RWPE2 (cell line): ENCODE measurements around the gene BOLA3.
"Not testable (repeated sequence)": the region's sequence is repeated elsewhere in the genome, so short reads cannot be mapped to it uniquely, and the experiment has no call there.

Experiments used
- ATAC-seq: fragments of 200-7000 bp; cut with Tn5 transposase; 3 replicates; pipeline ENCODE4 v1.9.1; 2021; ENCODE audit warnings: low read depth
- DNase-seq: peaks from one replicate; pipeline ENCODE4 v3.0.0-alpha.2; 2020; ENCODE audit warnings: low spot score
- H3K27ac ChIP-seq: fragments of 450-650 bp; 2 replicates; pipeline ENCODE4 v1.5.1; 2017; ENCODE audit warnings: mild to moderate bottlenecking; ENCODE audit not compliant: poor library complexity, severe bottlenecking
- H3K27me3 ChIP-seq: fragments of 250-450 bp; sonication (Bioruptor Pico); 2 replicates; pipeline ENCODE4 v1.5.1; 2021; ENCODE audit warnings: mild to moderate bottlenecking, moderate library complexity; ENCODE audit not compliant: insufficient read depth, poor library complexity, severe bottlenecking
- H3K36me3 ChIP-seq: fragments of 250-450 bp; sonication (Bioruptor Pico); 2 replicates; pipeline ENCODE4 v1.5.1; 2020; ENCODE audit warnings: low read depth, mild to moderate bottlenecking, moderate library complexity
- H3K4me1 ChIP-seq: fragments of 250-450 bp; sonication (Bioruptor Pico); 2 replicates; pipeline ENCODE4 v1.5.1; 2021; ENCODE audit warnings: mild to moderate bottlenecking, moderate library complexity; ENCODE audit not compliant: insufficient read depth, poor library complexity, severe bottlenecking
- H3K4me3 ChIP-seq: fragments of 250-450 bp; sonication (Bioruptor Pico); 2 replicates; pipeline ENCODE4 v1.5.1; 2021; ENCODE audit warnings: mild to moderate bottlenecking, moderate library complexity; ENCODE audit not compliant: severe bottlenecking
- H3K9me3 ChIP-seq: fragments of 250-450 bp; sonication (Bioruptor Pico); 2 replicates; pipeline ENCODE4 v1.5.1; 2021; ENCODE audit warnings: mild to moderate bottlenecking, moderate library complexity; ENCODE audit not compliant: severe bottlenecking
- CTCF ChIP-seq: fragments of 450-650 bp; IDR thresholded peaks from one replicate; pipeline ENCODE4 v1.5.1; 2017; ENCODE audit warnings: mild to moderate bottlenecking, moderate library complexity; ENCODE audit not compliant: poor library complexity, severe bottlenecking

BOLA3 gene

GRCh38 chr2:74093426-74093825, 54.3 kb downstream of the BOLA3 start:
- no peaks in the 10 kb centered on the region for H3K27me3 ChIP-seq
- TF ChIP-seq CTCF: no peak
- ATAC-seq: no peak
- H3K36me3 ChIP-seq: peaks cover 63% of the 10 kb centered on the region
- no peak overlapping the region for H3K4me3 ChIP-seq
- H3K9me3 ChIP-seq: no peaks in the 10 kb centered on the region
- no peak for DNase-seq
- no peaks in the 10 kb centered on the region for H3K4me1 ChIP-seq
- no peak overlapping the region for H3K27ac ChIP-seq

GRCh38 chr2:74092275-74092674, 55.4 kb downstream of the BOLA3 start:
- no peak for ATAC-seq
- H3K36me3 ChIP-seq: peaks cover 63% of the 10 kb centered on the region

GRCh38 chr2:74091391-74091790, 56.3 kb downstream of the BOLA3 start:
- no peaks in the 10 kb centered on the region for H3K4me1 ChIP-seq
- no peaks in the 10 kb centered on the region for H3K9me3 ChIP-seq
- no peak overlapping the region for H3K27ac ChIP-seq
- DNase-seq (no peak), ATAC-seq (no peak)
- peaks cover 65% of the 10 kb centered on the region for H3K36me3 ChIP-seq
- no peak overlapping the region for H3K4me3 ChIP-seq
- no peak for TF ChIP-seq CTCF
- no peaks in the 10 kb centered on the region for H3K27me3 ChIP-seq

More at GRCh38 chr2:74092275-74092674, 55.4 kb downstream of the BOLA3 start:
- TF ChIP-seq CTCF: no peak
- H3K9me3 ChIP-seq: no peaks in the 10 kb centered on the region
- no peak overlapping the region for H3K4me3 ChIP-seq
- H3K4me1 ChIP-seq: no peaks in the 10 kb centered on the region
- no peak overlapping the region for H3K27ac ChIP-seq
- no peak for DNase-seq
- no peaks in the 10 kb centered on the region for H3K27me3 ChIP-seq

- peaks cover 57% of the 10 kb centered on the region for H3K36me3 ChIP-seq
- H3K4me1 ChIP-seq: no peaks in the 10 kb centered on the region
- no peaks in the 10 kb centered on the region for H3K27me3 ChIP-seq
- TF ChIP-seq CTCF: no peak
- DNase-seq (no peak), ATAC-seq (no peak)
- no peak overlapping the region for H3K27ac ChIP-seq
- no peaks in the 10 kb centered on the region for H3K9me3 ChIP-seq
- no peak overlapping the region for H3K4me3 ChIP-seq
Observed at GRCh38 chr2:74089816-74090745, 57.6 kb downstream of the BOLA3 start.

- not testable (repeated sequence) for H3K27ac ChIP-seq, DNase-seq, H3K9me3 ChIP-seq, ATAC-seq, H3K4me1 ChIP-seq, H3K4me3 ChIP-seq, H3K27me3 ChIP-seq
- H3K36me3 ChIP-seq: peaks cover 53% of the 10 kb centered on the region
Observed at GRCh38 chr2:74088676-74089075, 59.0 kb downstream of the BOLA3 start.
